Liver (tissue), 9 donors: ENCODE data around the gene FALEC. TPM values are rescaled to one million over a fixed set of nuclear protein-coding genes. Genes with fewer than 3 reads are reported as not detected.

ENCODE experiments used
- DNase-seq: peaks from one replicate; pipeline ENCODE4 v3.0.0-alpha.2; 2017; ENCODE audit warnings: low spot score
- H3K27ac ChIP-seq, 2 donors: one replicate each; pipeline ENCODE4 v1.7.0; 2013; ENCODE audit warnings: inconsistent platforms in 2 of 2, low read length in 2 of 2, control low read depth in 1 of 2, low read depth in 1 of 2, mild to moderate bottlenecking in 1 of 2
- H3K27me3 ChIP-seq, 4 donors: one replicate each; pipeline versions ENCODE4 v1.6.1 to v1.7.0; 2013; ENCODE audit warnings: low read length in 3 of 4, inconsistent platforms in 1 of 4, mild to moderate bottlenecking in 1 of 4, moderate library complexity in 1 of 4; ENCODE audit not compliant: control insufficient read depth in 4 of 4, insufficient read depth in 4 of 4
- H3K36me3 ChIP-seq, 4 donors: one replicate each; pipeline versions ENCODE4 v1.6.1 to v1.7.0; 2013; ENCODE audit warnings: low read length in 3 of 4, mild to moderate bottlenecking in 3 of 4, low read depth in 1 of 4, moderate library complexity in 1 of 4; ENCODE audit not compliant: control insufficient read depth in 4 of 4, insufficient read depth in 3 of 4
- H3K4me1 ChIP-seq, 4 donors: one replicate each; pipeline versions ENCODE4 v1.6.1 to v1.7.0; 2013; ENCODE audit warnings: low read length in 3 of 4, mild to moderate bottlenecking in 3 of 4, moderate library complexity in 1 of 4; ENCODE audit not compliant: control insufficient read depth in 4 of 4, insufficient read depth in 4 of 4
- H3K4me3 ChIP-seq, 3 donors: one replicate each; pipeline versions ENCODE4 v1.6.1 to v1.7.0; 2013; ENCODE audit warnings: low read length in 3 of 3, control low read depth in 1 of 3, low read depth in 1 of 3, mild to moderate bottlenecking in 1 of 3
- H3K9ac ChIP-seq, 2 donors: one replicate each; pipeline ENCODE4 v1.7.0; 2013; ENCODE audit warnings: low read length in 2 of 2, mild to moderate bottlenecking in 2 of 2, moderate library complexity in 2 of 2, control low read depth in 1 of 2, low read depth in 1 of 2
- H3K9me3 ChIP-seq, 4 donors: one replicate each; pipeline versions ENCODE4 v1.6.1 to v1.7.0; 2013; ENCODE audit warnings: low read length in 3 of 4; ENCODE audit not compliant: control insufficient read depth in 4 of 4
- ATF3 ChIP-seq: IDR thresholded peaks from 2 replicates; pipeline ENCODE4 v1.6.1; 2016; ENCODE audit warnings: antibody characterized with exemption
- CTCF ChIP-seq: fragments of 150-350 bp; IDR thresholded peaks from 2 replicates; pipeline ENCODE4 v1.5.1; 2017; ENCODE audit warnings: improper control_type of control experiment, low read depth, low read length; ENCODE audit not compliant: missing input control
- EGR1 ChIP-seq, 2 donors: IDR thresholded peaks; 2 replicates each; pipeline ENCODE4 v1.6.1; 2016 to 2018; ENCODE audit warnings: antibody characterized with exemption in 2 of 2, low read depth in 2 of 2
- FOXA1 ChIP-seq: IDR thresholded peaks from 2 replicates; pipeline ENCODE4 v1.6.1; 2016; ENCODE audit warnings: antibody characterized with exemption
- FOXA2 ChIP-seq: IDR thresholded peaks from 2 replicates; pipeline ENCODE4 v1.6.1; 2016; ENCODE audit warnings: antibody characterized with exemption
- HNF4A ChIP-seq, 2 donors: conservative IDR thresholded peaks; 2 replicates each; pipeline ENCODE4 v1.6.1; 2016; ENCODE audit warnings: antibody characterized with exemption in 2 of 2, mild to moderate bottlenecking in 2 of 2
- HNF4G ChIP-seq: IDR thresholded peaks from 2 replicates; pipeline ENCODE4 v1.6.1; 2016; ENCODE audit warnings: antibody characterized with exemption
- JUND ChIP-seq, 2 donors: IDR thresholded peaks; 2 replicates each; pipeline ENCODE4 v1.6.1; 2016; ENCODE audit warnings: antibody characterized with exemption in 2 of 2
- MAX ChIP-seq: IDR thresholded peaks from 2 replicates; pipeline ENCODE4 v1.6.1; 2016; ENCODE audit warnings: antibody characterized with exemption
- NR2F2 ChIP-seq: IDR thresholded peaks from 2 replicates; pipeline ENCODE4 v1.6.1; 2016; ENCODE audit warnings: antibody characterized with exemption
- RAD21 ChIP-seq, 2 donors: IDR thresholded peaks; 2 replicates each; pipeline ENCODE4 v1.6.1; 2016; ENCODE audit warnings: antibody characterized with exemption in 2 of 2, mild to moderate bottlenecking in 2 of 2
- REST ChIP-seq: IDR thresholded peaks from 2 replicates; pipeline ENCODE4 v1.6.1; 2016; ENCODE audit warnings: antibody characterized with exemption, mild to moderate bottlenecking
- RXRA ChIP-seq, 2 donors: IDR thresholded peaks; 2 replicates each; pipeline ENCODE4 v1.6.1; 2017 to 2018; ENCODE audit warnings: antibody characterized with exemption in 2 of 2, mild to moderate bottlenecking in 1 of 2
- SP1 ChIP-seq: IDR thresholded peaks from 2 replicates; pipeline ENCODE4 v1.6.1; 2018; ENCODE audit warnings: antibody characterized with exemption, mild to moderate bottlenecking
- TAF1 ChIP-seq: conservative IDR thresholded peaks from 2 replicates; pipeline ENCODE4 v1.6.1; 2016; ENCODE audit warnings: antibody characterized with exemption, mild to moderate bottlenecking
- YY1 ChIP-seq: IDR thresholded peaks from 2 replicates; pipeline ENCODE4 v1.6.1; 2016; ENCODE audit warnings: antibody characterized with exemption, mild to moderate bottlenecking
- ZBTB33 ChIP-seq: IDR thresholded peaks from 2 replicates; pipeline ENCODE4 v1.6.1; 2016; ENCODE audit warnings: antibody characterized with exemption
- WGBS: extraction: QIAGEN DNeasy Blood & Tissue Kit; methylation state at CpG from one replicate; pipeline ENCODE4 v1.1.7; 2013; 5-methylcytosine and 5-hydroxymethylcytosine counted together
- polyA plus RNA-seq, 2 donors: library from polyadenylated mRNA; stranded (reverse) in 1 of 2; unstranded in 1 of 2; fragments of 200-250 nt in 1 of 2; fragments of >200 nt in 1 of 2; fragmentation: Nextera tagmentation in 1 of 2; extraction: Ambion mirVana in 1 of 2; gene quantifications; one replicate each; pipeline versions ENCODE4 v1.2.1 to v1.2.3, GENCODE V29; 2013 to 2015
- total RNA-seq, 2 donors: library from RNA; depleted of rRNA; stranded (reverse); fragments of >200 nt; gene quantifications; one replicate each; pipeline ENCODE4 v1.2.3, GENCODE V29; 2014
- donor health status: healthy.
- donor health status: healthy.
- donor health status: healthy.
- donor health status: healthy.
- donor health status: healthy.

The FALEC gene
- total and polyA plus RNA-seq, 4 donors: not detected

- Histone ChIP-seq H3K36me3 (no peaks in the 10 kb centered on the region), H3K27ac (no peak overlapping the region), H3K9me3 (no peaks in the 10 kb centered on the region), H3K4me3 (no peak overlapping the region), H3K9ac (no peak overlapping the region), H3K27me3 (no peaks in the 10 kb centered on the region), H3K4me1 (no peaks in the 10 kb centered on the region)
- TF ChIP-seq SP1: no peak
- no peak for TF ChIP-seq ZBTB33
- no peak for TF ChIP-seq MAX
- no peak for TF ChIP-seq ATF3
- TF ChIP-seq CTCF: no peak
- TF ChIP-seq HNF4G: no peak
- no peak for TF ChIP-seq FOXA1
- TF ChIP-seq REST: no peak
- TF ChIP-seq RAD21 (IDR thresholded peaks at IDR 0.05): no peak
- TF ChIP-seq YY1: no peak
- TF ChIP-seq TAF1: no peak
- no peak for TF ChIP-seq NR2F2
- TF ChIP-seq EGR1 (IDR thresholded peaks at IDR 0.05; ENCODE audit: low read depth in 2 of 2): no peak
- TF ChIP-seq FOXA2: no peak
- TF ChIP-seq JUND (IDR thresholded peaks at IDR 0.05): no peak
- TF ChIP-seq RXRA (IDR thresholded peaks at IDR 0.05): no peak
- TF ChIP-seq HNF4A (conservative IDR thresholded peaks at IDR 0.05): no peak
- DNase-seq: no peak
- WGBS: 92% methylated on average over 3 of the region's 3 CpGs
These were observed 9.8 kb downstream of the FALEC start for GRCh38 chr1:150525348-150525747.

GRCh38 chr1:150528196-150528595 is 12.6 kb downstream of the FALEC start:
- WGBS: 93% methylated on average over 1 of the region's 1 CpG
- H3K27me3 ChIP-seq: no peaks in the 10 kb centered on the region
- TF ChIP-seq REST: no peak
- no peak for TF ChIP-seq FOXA1

More at GRCh38 chr1:150528196-150528595, 12.6 kb downstream of the FALEC start:
- no peak overlapping the region for H3K27ac ChIP-seq
- H3K9me3 ChIP-seq: no peaks in the 10 kb centered on the region
- H3K4me3 ChIP-seq: no peak overlapping the region
- no peak for DNase-seq
- no peaks in the 10 kb centered on the region for H3K36me3 ChIP-seq
- H3K4me1 ChIP-seq: peaks cover 2 to 12% (median 9%) of the 10 kb centered on the region in 4 donors
- H3K9ac ChIP-seq: no peak overlapping the region
